ENCODE data around the gene ERAP2.

Gene ERAP2

DNA sequence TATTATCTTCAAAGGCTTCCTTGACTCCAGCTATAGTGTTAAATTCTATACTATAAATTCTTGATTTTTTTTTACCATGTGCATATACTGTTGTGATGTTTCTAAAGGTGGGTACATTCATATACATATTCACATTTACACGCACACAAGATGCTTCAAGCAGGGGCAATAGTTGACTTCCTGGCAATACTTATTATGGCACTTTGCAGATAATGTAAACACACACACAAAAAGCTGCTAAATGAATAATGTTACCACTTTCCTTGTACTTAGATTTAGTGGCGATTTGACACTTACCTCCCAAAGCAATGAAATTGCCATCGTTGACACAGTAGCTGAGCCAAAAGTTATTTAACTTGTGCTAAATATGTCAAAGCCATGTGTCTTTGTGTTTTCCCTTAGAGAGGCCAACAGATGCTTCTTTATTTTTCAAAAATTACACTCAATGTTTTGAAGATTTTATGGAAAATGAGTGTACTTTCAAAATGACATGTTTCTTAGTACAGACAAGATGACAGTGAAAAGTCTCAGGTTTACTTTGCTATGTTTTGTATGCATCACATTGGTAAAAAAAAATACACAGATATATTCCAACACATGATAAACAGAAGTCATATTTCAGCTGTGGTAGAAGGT is 12.2 kb upstream of the ERAP2 start:
- H3K27ac ChIP-seq: no peak overlapping the region
- TF ChIP-seq, protein P1, sequence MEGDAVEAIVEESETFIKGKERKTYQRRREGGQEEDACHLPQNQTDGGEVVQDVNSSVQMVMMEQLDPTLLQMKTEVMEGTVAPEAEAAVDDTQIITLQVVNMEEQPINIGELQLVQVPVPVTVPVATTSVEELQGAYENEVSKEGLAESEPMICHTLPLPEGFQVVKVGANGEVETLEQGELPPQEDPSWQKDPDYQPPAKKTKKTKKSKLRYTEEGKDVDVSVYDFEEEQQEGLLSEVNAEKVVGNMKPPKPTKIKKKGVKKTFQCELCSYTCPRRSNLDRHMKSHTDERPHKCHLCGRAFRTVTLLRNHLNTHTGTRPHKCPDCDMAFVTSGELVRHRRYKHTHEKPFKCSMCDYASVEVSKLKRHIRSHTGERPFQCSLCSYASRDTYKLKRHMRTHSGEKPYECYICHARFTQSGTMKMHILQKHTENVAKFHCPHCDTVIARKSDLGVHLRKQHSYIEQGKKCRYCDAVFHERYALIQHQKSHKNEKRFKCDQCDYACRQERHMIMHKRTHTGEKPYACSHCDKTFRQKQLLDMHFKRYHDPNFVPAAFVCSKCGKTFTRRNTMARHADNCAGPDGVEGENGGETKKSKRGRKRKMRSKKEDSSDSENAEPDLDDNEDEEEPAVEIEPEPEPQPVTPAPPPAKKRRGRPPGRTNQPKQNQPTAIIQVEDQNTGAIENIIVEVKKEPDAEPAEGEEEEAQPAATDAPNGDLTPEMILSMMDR (conservative IDR thresholded peaks at IDR 0.05): no peak

GRCh38 chr5:96864922-96865530 is 11.3 kb upstream of the ERAP2 start:
- TF ChIP-seq, protein P1 (conservative IDR thresholded peaks at IDR 0.05): no peak
- no peak overlapping the region for H3K27ac ChIP-seq

- no peak overlapping the region for H3K27ac ChIP-seq
- TF ChIP-seq, protein P1 (conservative IDR thresholded peaks at IDR 0.05): peak; percentile 100
Observed at GRCh38 chr5:96868603-96869371, 7.5 kb upstream of the ERAP2 start.

GRCh38 chr5:96869372-96869641 is 7.0 kb upstream of the ERAP2 start:
- TF ChIP-seq, protein P1 (conservative IDR thresholded peaks at IDR 0.05): no peak

GRCh38 chr5:96870094-96871026 is 5.9 kb upstream of the ERAP2 start:
- no peak overlapping the region for H3K27ac ChIP-seq
- TF ChIP-seq, protein P1 (conservative IDR thresholded peaks at IDR 0.05): no peak

More at GRCh38 chr5:96869372-96869641, 7.0 kb upstream of the ERAP2 start:
- H3K27ac ChIP-seq: no peak overlapping the region

- no peak overlapping the region for H3K27ac ChIP-seq
- TF ChIP-seq, protein P1 (conservative IDR thresholded peaks at IDR 0.05): no peak
Observed at GRCh38 chr5:96871027-96871399, 5.3 kb upstream of the ERAP2 start.

DNA sequence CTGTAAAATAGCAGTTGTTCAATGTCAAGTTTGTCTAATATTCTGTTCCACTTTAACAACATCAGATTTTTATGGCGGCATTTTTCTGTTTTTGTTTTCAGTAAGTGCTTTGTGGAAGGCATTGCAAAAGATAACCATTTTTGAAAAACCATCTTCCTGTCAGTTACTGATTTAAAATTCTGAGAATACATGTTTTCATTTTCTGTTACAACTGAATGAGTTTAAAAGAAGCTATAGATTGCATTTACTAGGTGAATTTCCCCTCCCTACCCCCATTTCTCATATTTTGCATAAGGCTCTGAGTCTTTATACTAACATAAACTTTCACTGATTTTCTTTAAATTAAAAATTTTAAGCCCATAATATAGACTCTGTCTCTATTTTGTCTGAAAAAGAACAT is 4.6 kb upstream of the ERAP2 start:
- no peak overlapping the region for H3K27ac ChIP-seq
- TF ChIP-seq, protein P1 (conservative IDR thresholded peaks at IDR 0.05): no peak

Data from VCaP (cell line).